OCI-LY3 (cell line): ENCODE data around the gene PGA5.

Source experiments
- H2AFZ ChIP-seq: fragments of 200-600, 300-600 bp; shearing (Covaris generic); 2 replicates; pipeline ENCODE4 v1.6.0; 2014; ENCODE audit warnings: antibody characterized with exemption, low read depth, low read length
- H3K27ac ChIP-seq: fragments of 200-600, 300-600 bp; sonication (generic); 2 replicates; pipeline ENCODE4 v1.5.1; 2014; ENCODE audit warnings: mild to moderate bottlenecking, low read length, moderate library complexity, mixed read lengths
- H3K27me3 ChIP-seq: fragments of 200-600, 300-600 bp; sonication (generic); 2 replicates; pipeline ENCODE4 v1.6.1; 2014; ENCODE audit warnings: low read depth, low read length, mixed read lengths
- H3K36me3 ChIP-seq: fragments of 200-600, 300-600 bp; sonication (generic); replicated peaks from 2 replicates; pipeline ENCODE3; 2014; ENCODE audit warnings: low read depth, low read length, mixed read lengths
- H3K4me1 ChIP-seq: fragments of 300-600, 200-600 bp; sonication (generic); 2 replicates; pipeline ENCODE4 v1.6.1; 2014; ENCODE audit warnings: low read length, mixed read lengths
- H3K4me2 ChIP-seq: fragments of 200-600, 300-600 bp; sonication (generic); 2 replicates; pipeline ENCODE4 v1.6.1; 2014; ENCODE audit warnings: low read length, mixed read lengths
- H3K4me3 ChIP-seq: fragments of 300-600, 200-600 bp; sonication (generic); 2 replicates; pipeline ENCODE4 v1.5.1; 2014; ENCODE audit warnings: antibody characterized with exemption, mild to moderate bottlenecking, low read length, moderate library complexity
- H3K79me2 ChIP-seq: fragments of 300-600, 200-600 bp; shearing (Covaris generic); 2 replicates; pipeline ENCODE4 v1.6.1; 2014; ENCODE audit warnings: mild to moderate bottlenecking, low read length, mixed read lengths
- H3K9ac ChIP-seq: fragments of 300-600, 200-600 bp; shearing (Covaris generic); 2 replicates; pipeline ENCODE4 v1.6.0; 2014; ENCODE audit warnings: mild to moderate bottlenecking, low read length, moderate library complexity
- H3K9me3 ChIP-seq: fragments of 200-600, 300-600 bp; shearing (Covaris generic); 2 replicates; pipeline ENCODE4 v1.6.1; 2014; ENCODE audit warnings: low read length, mixed read lengths; ENCODE audit not compliant: insufficient read depth
- H4K20me1 ChIP-seq: fragments of 200-600, 300-600 bp; sonication (generic); 2 replicates; pipeline ENCODE4 v1.6.1; 2016; ENCODE audit warnings: low read length, mixed read lengths; ENCODE audit not compliant: insufficient read depth
- EZH2phosphoT487 ChIP-seq: fragments of 200-600 bp; shearing (Covaris generic); IDR thresholded peaks from 2 replicates; pipeline ENCODE4 v1.6.1; 2018; ENCODE audit warnings: antibody characterized with exemption, mixed run types, low read depth
- TF ChIP-seq, protein P1 (sequence below): fragments of 200-600, 300-600 bp; sonication (generic); IDR thresholded peaks from 2 replicates; pipeline ENCODE4 v1.5.1; 2014; ENCODE audit warnings: antibody characterized with exemption, low read length, low read depth

Gene PGA5

GRCh38 chr11:61293867-61294716 is 53.1 kb downstream of the PGA5 start:
- peak overlapping the region; percentile 63 for H2AFZ ChIP-seq
- H3K27ac ChIP-seq, result peak overlapping the region; percentile 48
- H3K27me3 ChIP-seq, result no peaks in the 10 kb centered on the region
- H3K9ac ChIP-seq, result peak overlapping the region; percentile 72
- peaks cover 13% of the 10 kb centered on the region for H3K36me3 ChIP-seq
- peak overlapping the region; percentile 85 for H3K4me2 ChIP-seq
- no peaks in the 10 kb centered on the region for H3K9me3 ChIP-seq
- no peaks in the 10 kb centered on the region for H4K20me1 ChIP-seq
- peaks cover 20% of the 10 kb centered on the region for H3K79me2 ChIP-seq
- H3K4me1 ChIP-seq, result peaks cover 15% of the 10 kb centered on the region; the same call in 1 of the 2 replicates
- TF ChIP-seq, protein P1, sequence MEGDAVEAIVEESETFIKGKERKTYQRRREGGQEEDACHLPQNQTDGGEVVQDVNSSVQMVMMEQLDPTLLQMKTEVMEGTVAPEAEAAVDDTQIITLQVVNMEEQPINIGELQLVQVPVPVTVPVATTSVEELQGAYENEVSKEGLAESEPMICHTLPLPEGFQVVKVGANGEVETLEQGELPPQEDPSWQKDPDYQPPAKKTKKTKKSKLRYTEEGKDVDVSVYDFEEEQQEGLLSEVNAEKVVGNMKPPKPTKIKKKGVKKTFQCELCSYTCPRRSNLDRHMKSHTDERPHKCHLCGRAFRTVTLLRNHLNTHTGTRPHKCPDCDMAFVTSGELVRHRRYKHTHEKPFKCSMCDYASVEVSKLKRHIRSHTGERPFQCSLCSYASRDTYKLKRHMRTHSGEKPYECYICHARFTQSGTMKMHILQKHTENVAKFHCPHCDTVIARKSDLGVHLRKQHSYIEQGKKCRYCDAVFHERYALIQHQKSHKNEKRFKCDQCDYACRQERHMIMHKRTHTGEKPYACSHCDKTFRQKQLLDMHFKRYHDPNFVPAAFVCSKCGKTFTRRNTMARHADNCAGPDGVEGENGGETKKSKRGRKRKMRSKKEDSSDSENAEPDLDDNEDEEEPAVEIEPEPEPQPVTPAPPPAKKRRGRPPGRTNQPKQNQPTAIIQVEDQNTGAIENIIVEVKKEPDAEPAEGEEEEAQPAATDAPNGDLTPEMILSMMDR, result peak; percentile 12; the same call in 1 of the 2 replicates
- no peak for TF ChIP-seq EZH2phosphoT487
- H3K4me3 ChIP-seq, result peak overlapping the region; percentile 85

GRCh38 chr11:61294717-61295595 is 54.0 kb downstream of the PGA5 start, which contains the start of gene VWCE:
VWCE (minus strand) TSS chr11:61295316; CDS start chr11:61295037, 279 bp downstream.
- Histone ChIP-seq H3K27me3 (no peaks in the 10 kb centered on the region), H3K27ac (peak within 1 kb of the TSS; percentile 48), H3K4me2 (peak within 1 kb of the TSS; percentile 85), H3K9me3 (no peaks in the 10 kb centered on the region), H4K20me1 (no peaks in the 10 kb centered on the region), H3K9ac (peak within 1 kb of the TSS; percentile 72), H3K36me3 (peaks cover 19% of the 10 kb centered on the region), H3K79me2 (peaks cover 20% of the 10 kb centered on the region), H3K4me1 (peaks cover 15% of the 10 kb centered on the region; the same call in 1 of the 2 replicates), H2AFZ (peak within 1 kb of the TSS; percentile 63), H3K4me3 (peak within 1 kb of the TSS; percentile 85)
- TF ChIP-seq EZH2phosphoT487, result no peak
- TF ChIP-seq, protein P1, result peak; percentile 43

- Histone ChIP-seq H3K4me1 (peaks cover 15% of the 10 kb centered on the region; the same call in 1 of the 2 replicates), H3K4me2 (peak overlapping the region; percentile 85), H3K79me2 (peaks cover 20% of the 10 kb centered on the region), H4K20me1 (no peaks in the 10 kb centered on the region), H3K36me3 (peaks cover 25% of the 10 kb centered on the region), H3K9ac (peak overlapping the region; percentile 72; the same call in 1 of the 2 replicates), H2AFZ (no peak overlapping the region), H3K27ac (no peak overlapping the region), H3K9me3 (no peaks in the 10 kb centered on the region), H3K27me3 (no peaks in the 10 kb centered on the region), H3K4me3 (peak overlapping the region; percentile 85)
- TF ChIP-seq, protein P1, result no peak
- TF ChIP-seq EZH2phosphoT487, result no peak
These were observed 54.6 kb downstream of the PGA5 start for GRCh38 chr11:61295596-61295926.
